HuH-7.5 (cell line): ENCODE results near the gene TAF6.

Source experiments
- DNase-seq: peaks from one replicate; pipeline ENCODE4 v3.0.0; 2011; ENCODE audit warnings: low spot score

TAF6 gene

GRCh38 chr7:100120733-100121036, 1.5 kb upstream of the TAF6 start:
- DNase-seq = no peak

DNA sequence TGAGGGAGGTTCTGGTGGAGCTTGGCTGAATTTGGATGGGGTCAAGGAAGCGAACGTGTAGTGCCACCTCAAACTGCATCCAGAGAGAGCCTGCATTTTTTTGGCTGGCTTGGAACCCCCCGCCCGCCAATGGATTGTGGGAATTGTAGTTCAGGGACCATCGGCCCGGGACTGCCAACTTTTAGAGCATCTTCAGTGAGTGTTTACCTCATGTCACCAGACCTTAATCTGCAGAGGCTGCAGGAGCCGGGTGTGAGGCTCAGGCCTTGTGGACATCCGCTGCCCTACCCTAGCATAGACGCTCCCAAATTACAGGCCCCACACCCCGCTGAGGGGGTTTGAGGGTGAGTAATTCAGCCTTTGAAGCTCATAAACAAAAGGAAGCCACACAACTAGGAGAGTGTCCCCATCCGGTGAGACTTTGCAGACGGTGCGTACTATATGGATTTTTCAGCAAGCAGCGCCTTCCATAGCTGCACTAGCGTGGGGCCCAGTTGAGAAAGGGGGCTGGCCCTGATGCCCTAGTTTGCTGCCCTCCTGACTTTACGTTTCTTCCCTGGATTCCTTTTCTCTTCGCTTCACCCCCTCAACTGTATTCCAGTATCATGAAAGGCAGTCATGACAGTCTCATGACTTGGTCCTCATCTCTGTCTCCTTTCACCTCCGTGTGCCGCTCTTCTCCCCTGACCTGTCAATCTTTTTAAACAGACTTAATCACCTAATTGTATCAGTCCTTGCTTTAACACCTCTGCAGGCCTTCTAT, 993 bp upstream of the TAF6 start:
- DNase-seq = peak; percentile 71

- DNase-seq = no peak
Observed at GRCh38 chr7:100118388-100119071, 628 bp downstream of the TAF6 start.

DNA sequence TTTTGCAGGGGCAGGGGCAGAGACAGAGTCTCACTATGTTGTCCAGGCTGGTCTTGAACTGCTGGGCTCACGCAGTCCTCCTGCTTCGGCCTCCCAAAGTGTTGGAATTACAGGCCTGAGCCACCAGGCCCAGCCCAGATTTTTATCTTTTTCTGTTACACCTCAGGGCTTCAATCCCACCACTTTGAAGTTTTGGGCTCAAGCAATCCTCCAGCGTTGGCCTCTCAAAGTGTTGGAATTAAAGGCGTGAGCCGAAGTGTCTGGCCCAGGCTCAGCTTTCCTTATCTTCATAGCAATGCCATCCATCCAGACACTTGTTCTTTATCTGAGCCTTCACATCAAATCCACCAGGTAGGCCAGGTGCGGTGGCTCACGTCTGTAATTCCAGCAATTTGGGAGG, 4.1 kb downstream of the TAF6 start:
- no peak for DNase-seq

GRCh38 chr7:100111914-100112313, 7.2 kb downstream of the TAF6 start:
- no peak for DNase-seq

- no peak for DNase-seq
Observed at GRCh38 chr7:100111156-100111555, 8.0 kb downstream of the TAF6 start.

GRCh38 chr7:100109521-100110163, 9.5 kb downstream of the TAF6 start:
- no peak for DNase-seq

DNA sequence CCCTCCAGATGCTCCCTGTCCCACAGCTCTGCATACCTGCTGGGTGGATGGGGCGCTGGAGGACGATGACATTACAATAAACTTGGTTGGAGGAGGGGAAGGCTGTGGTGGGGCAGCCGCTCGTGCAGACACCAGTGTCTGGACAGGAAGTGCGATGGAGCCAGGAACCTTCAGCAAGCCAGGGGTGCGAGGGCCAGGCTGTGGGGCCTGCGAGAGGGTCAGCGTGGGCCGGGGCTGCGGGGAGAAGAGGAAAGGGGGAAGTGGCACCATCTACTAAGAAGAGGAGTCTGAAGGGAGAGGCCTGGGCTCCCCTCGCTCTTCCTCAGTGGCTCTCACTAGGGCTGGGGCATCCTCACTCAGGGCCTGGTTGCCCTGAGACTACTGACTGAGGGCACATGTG, 11.3 kb downstream of the TAF6 start:
- DNase-seq = no peak

DNA sequence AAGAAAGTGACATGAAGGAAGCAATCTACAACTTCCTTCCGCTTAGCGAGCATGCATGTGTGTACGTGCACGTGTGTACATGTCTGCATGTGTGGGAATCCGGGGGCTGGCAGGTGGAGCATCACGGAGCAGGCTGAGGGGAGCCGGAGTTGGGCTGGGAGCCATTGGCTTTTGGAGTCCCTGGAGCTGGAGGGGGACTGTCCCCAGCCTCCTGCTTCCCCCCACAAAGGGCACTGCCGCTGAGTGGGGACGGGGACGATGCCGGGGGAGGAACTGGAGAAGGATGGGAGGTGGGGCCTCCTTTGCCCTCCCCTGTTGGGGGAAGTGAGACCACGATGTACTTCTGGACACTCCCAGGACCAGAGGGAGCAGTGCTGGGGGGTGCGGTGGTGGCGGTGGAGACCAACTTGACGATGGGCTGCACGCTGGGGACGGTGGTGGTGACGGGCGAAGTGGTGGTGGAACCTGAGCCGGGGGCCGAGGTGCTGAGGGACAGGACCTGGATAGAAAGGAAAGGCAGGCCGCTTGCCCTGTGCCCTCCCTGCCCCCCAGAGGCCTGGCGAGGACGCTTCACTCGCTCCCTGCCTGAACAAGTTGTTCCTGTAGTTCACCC, 11.9 kb downstream of the TAF6 start:
- DNase-seq = no peak

- DNase-seq = no peak
Observed at GRCh38 chr7:100106633-100107032, 12.5 kb downstream of the TAF6 start.

- no peak for DNase-seq
Observed at GRCh38 chr7:100105534-100105933, 13.6 kb downstream of the TAF6 start.

DNA sequence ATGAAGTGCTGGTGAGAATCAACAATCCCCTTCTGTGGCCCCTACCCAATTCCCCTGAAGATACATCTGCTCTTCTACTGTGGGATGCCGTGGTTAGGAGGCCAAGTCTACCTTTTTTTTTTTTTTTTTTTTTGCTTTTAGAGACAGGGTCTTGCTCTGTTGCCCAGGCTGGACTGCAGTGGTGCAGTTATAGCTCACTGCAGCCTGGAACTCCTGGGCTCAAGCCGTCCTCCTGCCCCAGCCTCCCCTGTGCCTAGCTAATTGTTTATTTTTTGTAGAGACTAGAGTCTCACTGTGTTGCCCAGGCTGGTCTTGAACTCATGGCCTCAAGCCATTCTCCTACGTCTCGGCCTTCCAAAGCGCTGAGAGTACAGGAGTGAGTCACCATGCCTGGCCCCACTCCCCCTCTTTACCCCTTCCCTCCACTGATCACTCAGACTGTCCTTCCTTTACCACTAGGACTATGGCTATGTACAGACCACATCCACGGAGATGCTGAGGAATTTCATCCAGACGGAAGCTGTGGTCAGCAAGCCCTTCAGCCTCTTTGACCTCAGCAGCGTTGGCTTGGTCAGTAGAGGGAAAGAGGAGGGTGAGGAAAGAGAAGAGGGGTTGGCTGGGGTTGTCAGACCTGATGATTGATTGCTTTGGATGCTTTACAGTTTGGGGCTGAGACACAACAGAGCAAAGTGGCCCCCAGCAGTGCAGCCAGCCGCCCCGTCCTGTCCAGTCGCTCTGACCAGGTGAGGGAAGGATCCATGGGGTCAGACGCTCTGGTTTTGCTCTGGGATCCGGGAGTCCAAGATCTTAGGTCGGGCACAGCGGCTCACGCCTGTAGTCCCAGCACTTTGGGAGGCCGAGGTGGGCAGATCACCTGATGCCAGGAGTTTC, 16.0 kb downstream of the TAF6 start:
- DNase-seq = no peak

- DNase-seq = peak; percentile 98
Observed at GRCh38 chr7:100101016-100101862, 17.9 kb downstream of the TAF6 start, which contains the start of the genes AP4M1 and MCM7. Gene AP4M1 (plus strand): TSS chr7:100101643. CDS start chr7:100101715, 72 bp downstream. Gene MCM7 (minus strand): TSS chr7:100101397. CDS start chr7:100101294, 103 bp downstream.

GRCh38 chr7:100100420-100101015, 18.6 kb downstream of the TAF6 start:
- peak; percentile 97 for DNase-seq

DNA sequence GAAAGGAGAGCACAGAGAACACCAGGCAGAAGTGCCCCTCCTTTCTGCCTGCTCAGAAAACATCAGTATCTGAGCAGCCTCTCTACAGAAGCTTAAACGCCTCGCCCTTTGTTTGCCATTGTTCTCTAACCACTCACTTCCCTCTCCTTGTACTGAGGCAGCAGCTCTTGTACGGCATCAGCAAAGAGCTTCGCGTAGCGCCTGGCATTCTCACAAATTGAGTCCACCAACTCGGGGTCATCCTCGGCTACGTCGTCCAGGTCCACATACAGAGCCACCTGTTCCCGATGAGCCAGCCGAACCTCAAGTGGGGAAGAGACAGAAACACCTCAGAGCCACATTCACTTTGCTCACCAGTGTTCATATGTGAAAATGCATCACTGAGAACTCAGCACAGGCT, 19.7 kb downstream of the TAF6 start:
- no peak for DNase-seq

- DNase-seq = no peak
Observed at GRCh38 chr7:100098913-100099312, 20.2 kb downstream of the TAF6 start.

GRCh38 chr7:100095704-100096103, 23.5 kb downstream of the TAF6 start:
- DNase-seq = no peak

DNA sequence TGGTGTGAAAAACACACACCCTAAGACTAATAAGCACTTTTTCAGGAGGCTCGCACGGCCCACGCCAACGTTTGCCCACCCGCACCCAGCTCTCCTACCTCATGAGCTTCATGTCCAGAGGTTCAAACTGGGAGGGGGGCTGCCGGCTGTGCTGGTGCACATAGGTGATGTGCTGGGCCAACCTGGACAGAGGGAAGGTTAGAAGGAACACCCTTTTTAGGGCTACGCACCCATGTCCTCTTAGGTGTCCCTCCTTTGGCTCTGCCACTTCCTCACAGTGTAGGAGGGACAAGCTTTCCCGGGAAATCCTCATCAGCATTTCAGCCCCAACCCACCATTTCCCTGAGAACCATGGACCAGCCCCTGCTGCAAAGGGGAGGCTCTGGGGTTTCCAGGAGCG, 23.9 kb downstream of the TAF6 start:
- DNase-seq = no peak

DNA sequence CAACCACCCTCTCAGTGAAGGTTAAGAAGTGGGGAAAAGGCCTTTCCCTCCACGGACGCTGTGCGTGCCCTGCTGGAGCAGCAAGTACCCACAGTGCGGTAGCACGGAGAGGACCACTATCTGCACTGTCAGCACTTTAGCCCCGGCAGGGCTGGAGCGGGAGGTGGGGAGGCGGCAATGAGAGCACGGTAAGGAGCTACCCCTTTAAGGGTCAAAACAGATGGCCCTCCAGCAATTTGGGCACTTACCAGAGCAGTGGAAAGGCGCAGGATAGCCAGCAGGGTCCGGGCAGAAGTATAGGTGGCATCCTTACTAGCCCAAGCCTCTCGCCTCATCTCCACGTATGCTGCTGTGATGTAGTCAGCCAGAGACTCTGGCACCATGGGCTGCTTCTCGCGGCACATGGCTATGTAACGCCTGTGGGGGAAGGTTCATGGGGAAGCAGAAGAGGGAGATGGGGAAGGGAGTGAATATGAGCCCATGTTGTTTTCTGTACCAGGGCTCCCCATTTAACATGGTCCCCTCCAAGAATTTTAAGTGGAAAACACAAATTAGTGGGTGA, 25.2 kb downstream of the TAF6 start:
- no peak for DNase-seq

DNA sequence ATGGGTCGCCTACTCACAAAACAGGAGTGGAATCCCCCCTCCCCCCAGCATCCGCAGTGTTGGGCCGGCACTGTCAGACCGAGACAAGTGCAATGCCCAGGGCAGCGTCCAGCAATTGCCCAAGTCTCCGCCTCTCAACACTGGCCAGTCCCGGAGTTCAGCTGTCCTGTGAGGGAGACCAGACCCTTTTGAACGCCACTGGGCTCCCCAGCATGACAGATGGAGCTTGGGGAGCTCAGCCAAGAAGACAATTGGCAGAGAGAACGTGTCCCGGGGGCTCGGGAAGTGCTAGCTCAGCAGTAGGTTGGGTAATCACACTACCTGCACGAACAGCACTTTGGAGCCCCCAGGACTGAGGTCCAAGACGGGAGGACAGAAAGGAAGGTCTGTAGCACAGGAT, 25.7 kb downstream of the TAF6 start:
- DNase-seq = no peak
